ENCODE results near the gene CHL1.

Gene CHL1, protein sequence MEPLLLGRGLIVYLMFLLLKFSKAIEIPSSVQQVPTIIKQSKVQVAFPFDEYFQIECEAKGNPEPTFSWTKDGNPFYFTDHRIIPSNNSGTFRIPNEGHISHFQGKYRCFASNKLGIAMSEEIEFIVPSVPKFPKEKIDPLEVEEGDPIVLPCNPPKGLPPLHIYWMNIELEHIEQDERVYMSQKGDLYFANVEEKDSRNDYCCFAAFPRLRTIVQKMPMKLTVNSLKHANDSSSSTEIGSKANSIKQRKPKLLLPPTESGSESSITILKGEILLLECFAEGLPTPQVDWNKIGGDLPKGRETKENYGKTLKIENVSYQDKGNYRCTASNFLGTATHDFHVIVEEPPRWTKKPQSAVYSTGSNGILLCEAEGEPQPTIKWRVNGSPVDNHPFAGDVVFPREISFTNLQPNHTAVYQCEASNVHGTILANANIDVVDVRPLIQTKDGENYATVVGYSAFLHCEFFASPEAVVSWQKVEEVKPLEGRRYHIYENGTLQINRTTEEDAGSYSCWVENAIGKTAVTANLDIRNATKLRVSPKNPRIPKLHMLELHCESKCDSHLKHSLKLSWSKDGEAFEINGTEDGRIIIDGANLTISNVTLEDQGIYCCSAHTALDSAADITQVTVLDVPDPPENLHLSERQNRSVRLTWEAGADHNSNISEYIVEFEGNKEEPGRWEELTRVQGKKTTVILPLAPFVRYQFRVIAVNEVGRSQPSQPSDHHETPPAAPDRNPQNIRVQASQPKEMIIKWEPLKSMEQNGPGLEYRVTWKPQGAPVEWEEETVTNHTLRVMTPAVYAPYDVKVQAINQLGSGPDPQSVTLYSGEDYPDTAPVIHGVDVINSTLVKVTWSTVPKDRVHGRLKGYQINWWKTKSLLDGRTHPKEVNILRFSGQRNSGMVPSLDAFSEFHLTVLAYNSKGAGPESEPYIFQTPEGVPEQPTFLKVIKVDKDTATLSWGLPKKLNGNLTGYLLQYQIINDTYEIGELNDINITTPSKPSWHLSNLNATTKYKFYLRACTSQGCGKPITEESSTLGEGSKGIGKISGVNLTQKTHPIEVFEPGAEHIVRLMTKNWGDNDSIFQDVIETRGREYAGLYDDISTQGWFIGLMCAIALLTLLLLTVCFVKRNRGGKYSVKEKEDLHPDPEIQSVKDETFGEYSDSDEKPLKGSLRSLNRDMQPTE (N-terminal part only)

DNA sequence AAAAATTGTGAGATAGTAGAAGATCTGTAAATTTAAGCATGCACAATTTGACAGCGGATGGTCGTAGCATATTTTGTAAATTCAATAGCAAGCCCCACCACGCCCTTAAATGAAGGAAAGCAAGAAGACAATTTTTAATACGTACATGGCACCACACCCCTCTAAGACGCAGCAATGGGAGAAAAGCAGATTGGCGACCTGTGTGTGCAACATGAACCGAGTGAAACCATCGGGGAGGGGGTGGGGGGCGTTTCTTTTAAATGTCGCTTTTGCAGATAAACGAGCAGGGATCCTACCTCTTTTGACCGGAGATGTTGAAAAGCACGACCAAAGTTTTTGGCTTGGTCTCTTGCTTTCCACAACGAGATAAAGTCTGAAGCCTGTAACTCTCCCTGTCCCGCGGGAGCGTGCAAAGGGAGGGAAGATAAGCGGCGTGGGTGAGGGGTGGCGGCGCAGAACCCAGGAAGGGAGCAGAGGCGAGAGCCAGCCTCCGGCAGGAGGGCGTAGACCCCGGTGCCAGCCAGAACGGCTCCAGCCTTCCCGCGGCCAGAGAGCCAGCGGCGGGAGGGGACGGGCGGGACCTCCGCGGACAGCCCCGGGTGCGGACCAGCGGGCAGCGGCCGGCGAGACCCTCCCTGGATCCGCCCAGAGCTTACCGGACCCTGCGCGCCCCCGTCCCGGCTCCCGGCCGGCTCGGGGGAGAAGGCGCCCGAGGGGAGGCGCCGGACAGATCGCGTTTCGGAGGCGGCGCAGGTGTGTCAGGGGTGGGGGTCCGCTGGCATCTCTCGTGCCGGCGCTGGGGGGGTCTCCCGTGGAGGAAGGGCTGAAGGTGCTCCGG, at the start of gene CHL1:
Gene CHL1 (plus strand): TSS at position 453 of the 838 bp plus-strand sequence. CDS start 123,014 bp downstream, outside the sequence.
- ATAC-seq, result no peak

DNA sequence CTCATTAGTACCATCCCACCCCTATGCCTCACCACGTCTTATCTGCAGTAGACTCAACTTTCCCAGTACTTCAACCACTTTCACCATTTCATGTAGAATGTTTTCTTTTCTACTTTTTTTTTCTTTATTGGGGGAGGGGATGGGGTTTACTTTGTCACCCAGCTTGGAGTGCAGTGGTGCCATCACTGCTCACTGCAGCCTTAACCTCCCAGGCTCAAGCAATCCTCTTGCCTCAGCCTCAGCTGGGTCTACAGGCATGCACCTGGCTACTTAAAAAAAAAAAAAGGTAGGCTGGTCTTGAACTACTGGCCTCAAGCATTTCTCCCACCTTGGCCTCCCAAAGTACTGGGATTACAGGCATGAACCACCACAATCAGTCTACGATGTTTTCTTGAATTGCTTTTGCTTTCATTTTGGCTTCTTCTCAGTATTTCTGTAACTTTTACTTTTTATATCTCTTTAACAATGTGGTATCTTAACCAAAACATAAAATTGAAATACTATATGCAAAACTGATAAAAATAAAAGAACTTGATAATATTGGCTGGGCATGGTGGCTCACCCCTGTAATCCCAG, 44.9 kb upstream of the CHL1 start:
- no peak for ATAC-seq

DNA sequence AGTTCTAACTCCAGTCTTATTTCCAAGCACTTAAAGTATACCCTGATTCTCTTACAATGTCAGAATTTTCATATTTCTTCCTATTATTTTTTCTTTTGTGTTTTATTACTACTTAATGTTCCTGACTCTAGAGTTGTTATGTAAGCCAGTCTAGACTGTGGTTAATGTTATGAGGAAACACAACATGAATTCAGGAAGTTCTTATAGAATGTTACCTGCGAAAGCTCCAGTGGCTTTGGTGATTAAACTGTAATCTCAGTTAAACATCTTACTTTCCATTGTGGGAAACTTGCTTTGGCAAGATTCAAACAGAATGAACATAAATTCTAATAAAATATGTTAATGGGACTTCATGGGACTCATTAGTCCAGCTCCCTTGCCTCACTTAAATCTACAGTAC, 36.6 kb upstream of the CHL1 start:
- no peak for ATAC-seq

DNA sequence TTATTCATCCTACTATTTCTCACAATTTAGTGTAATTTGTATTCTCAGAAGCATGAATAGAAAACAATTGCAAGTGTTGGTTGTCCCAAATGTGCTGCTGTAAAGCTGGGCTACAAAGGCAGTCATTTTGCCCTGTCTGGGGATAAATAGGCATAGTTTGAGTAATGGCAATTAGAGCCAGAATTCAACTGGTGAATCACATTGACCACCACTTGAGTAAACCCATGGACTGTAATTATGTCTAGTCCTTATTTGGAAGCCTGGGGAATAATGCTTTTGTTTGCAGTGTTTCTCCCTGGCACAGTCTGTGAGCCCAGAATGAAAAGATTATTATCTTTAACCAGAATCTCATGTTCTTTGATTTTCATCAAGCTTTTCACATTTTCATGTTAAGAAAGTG, 30.5 kb upstream of the CHL1 start:
- no peak for ATAC-seq

DNA sequence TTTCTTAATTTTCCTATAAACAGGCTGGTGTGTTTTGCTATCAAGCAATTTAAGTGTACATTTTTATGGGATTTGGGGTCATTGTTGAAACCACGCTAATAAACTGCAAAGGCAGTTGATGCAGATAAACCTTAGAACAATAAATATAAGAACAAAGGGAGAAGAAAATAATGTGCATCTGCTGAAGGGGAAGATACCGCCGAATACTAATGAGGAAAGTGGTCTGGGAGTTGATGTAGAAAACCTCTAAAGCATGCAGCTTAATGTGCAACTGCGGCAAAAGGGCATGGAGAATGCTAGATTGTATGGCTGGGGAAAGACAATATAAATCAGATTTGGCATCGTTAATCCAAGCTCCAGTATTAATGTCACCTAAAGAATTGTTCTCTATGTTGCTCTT, 29.8 kb upstream of the CHL1 start:
- no peak for ATAC-seq

GRCh38 chr3:173886-174285, 22.7 kb upstream of the CHL1 start:
- ATAC-seq, result no peak

GRCh38 chr3:184976-185375, 11.6 kb upstream of the CHL1 start:
- ATAC-seq, result no peak

DNA sequence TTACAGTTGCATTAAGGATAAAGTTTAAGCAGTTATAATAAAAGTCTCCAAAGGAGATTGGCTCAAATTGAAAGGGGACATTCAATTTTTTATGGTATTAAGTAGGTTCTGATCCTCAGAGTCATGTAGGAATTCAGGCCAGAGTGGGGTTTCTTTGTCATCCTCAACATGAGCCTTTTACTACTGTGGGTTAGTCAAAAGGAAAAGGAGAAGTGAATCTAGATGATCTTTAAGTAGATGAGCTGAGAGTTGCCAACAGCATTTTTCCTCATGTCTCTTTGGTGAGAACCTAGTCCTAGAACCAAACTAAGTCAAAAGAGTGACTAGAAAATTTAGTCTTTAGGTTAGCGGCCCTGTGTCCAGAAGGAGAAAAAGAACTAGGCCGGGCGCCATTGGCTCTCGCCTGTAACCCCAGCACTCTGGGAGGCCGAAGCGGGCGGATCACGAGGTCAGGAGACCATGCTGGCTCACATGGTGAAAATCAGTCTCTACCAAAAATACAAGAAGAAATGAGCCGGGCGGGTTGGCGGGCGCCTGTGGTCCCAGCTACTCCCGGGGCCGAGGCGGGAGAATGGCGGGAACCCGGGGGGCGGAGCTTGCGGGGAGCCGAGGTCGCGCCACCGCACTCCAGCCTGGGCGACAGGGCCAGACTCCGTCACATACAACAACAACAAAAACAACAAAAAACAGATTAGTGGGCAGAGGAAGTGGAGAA, 4.2 kb upstream of the CHL1 start:
- no peak for ATAC-seq

GRCh38 chr3:194001-194400, 2.6 kb upstream of the CHL1 start:
- ATAC-seq, result no peak

- ATAC-seq, result no peak
Measured at GRCh38 chr3:194421-194820, 2.1 kb upstream of the CHL1 start.

DNA sequence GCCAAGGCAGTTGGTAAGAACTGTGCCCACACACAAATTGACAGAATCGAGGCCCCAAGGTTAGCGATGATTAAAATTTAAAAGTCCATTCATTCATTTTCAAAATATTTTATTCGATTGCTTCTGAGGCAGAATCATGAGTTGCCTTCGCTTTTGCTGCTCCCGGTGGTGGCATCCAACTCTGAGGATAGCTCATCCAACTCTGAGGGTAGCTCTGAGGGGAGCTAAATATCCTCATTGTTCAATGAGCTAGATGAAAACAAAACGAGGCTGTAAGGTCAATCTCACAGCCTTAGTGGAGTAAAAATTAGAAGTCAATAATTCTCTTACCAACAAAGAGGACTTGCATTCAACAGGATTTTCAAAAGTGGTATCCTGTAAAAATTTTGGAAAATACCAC, 897 bp upstream of the CHL1 start:
- no peak for ATAC-seq

- no peak for ATAC-seq
Measured at GRCh38 chr3:197149-197827, 725 bp downstream of the CHL1 start.

DNA sequence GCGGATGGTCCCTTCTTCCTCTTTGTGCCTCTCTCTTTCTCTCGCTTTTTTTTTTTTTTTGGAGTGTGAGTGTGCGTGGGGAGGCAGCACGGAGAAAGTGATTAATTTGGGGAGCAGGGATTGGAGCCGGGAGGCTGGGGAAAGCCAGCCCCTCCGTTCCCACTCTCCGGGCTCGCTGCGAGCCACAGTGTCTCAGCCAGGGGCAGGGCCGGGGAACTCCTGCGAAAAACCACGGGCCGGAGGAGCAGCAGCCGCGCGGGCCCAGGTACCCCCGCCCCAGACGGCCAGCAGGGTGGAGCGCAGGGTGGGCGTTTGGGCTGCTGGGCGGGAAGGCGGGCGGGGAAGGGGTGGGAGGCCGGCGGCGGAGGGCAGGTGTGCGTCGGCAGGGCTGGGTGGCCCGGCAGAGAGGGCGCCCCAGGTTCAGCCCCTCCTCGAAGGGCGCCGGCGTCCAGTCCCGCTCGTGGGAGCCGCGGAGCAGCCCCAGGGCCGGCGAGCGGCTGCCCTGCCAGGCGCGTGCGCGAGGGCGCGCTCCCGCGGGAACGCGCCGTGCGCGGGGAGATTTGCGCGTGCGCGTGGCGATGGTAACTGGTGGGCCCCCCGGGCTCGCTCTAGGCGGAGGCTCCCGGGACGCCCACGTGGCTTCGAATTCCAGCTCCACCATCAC, 1.4 kb downstream of the CHL1 start:
- ATAC-seq, result no peak

- ATAC-seq, result no peak
Measured at GRCh38 chr3:199835-200234, 3.3 kb downstream of the CHL1 start.

- no peak for ATAC-seq
Measured at GRCh38 chr3:200758-201325, 4.3 kb downstream of the CHL1 start.

DNA sequence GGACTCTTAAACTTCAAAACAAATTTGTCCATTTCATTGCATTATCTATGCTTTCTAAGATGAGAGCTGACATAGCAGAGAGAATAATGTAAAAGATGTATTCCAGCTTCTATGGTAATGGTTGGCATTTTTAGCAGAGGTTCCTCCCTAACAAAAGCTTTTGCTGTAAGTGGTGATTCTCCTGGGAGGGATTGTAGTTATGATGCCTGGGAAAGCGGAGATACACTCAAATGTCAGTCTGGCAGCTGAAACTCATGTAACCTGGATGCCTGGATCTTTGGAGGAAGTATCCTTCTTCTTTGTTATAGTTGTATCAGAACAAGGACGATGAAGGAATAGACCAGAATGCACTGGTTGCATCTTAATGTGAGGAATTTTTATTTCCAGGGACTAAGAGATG, 7.5 kb downstream of the CHL1 start:
- ATAC-seq, result no peak

- no peak for ATAC-seq
Measured at GRCh38 chr3:207973-208372, 11.4 kb downstream of the CHL1 start.

DNA sequence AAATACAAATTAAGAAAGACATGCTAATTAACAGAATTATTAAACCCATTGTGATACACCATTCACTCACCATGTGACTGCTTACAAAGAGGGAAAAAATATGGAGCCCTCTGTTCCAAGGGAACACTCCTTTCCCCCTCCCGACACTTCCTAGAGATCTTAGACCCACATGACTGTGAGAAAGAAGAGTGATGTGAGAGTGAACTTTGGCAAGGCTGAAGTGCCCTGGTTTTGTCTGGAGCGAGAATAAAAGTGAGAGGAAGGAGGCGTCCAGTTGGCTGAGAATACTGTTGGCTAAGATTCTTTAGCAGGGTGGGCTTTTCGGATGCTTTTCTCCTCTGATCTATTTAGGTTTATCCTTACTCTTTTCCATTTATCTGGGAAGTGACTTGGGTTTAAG, 14.1 kb downstream of the CHL1 start:
- ATAC-seq, result no peak

- ATAC-seq, result no peak
Measured at GRCh38 chr3:212432-212831, 15.9 kb downstream of the CHL1 start.
